ENCODE results near the gene CDH15. TPM values are rescaled to one million over a fixed set of nuclear protein-coding genes. Genes with fewer than 3 reads are reported as not detected.
A peak's percentile ranks its signal among the peaks of the same experiment; 100 is the strongest.
"Not testable (repeated sequence)": the region's sequence is repeated elsewhere in the genome, so short reads cannot be mapped to it uniquely, and the experiment has no call there.

The CDH15 gene
- total RNA-seq, 1 experiment from 2014 or later: not detected

- DNase-seq (ENCODE audit: low spot score): no peak
Observed at GRCh38 chr16:89155851-89156739, 15.5 kb upstream of the CDH15 start.

- DNase-seq (ENCODE audit: low spot score): no peak
Observed at GRCh38 chr16:89156740-89157645, 14.6 kb upstream of the CDH15 start.

GRCh38 chr16:89157778-89158177 is 13.8 kb upstream of the CDH15 start:
- DNase-seq (ENCODE audit: low spot score): no peak

GRCh38 chr16:89159066-89159849 is 12.3 kb upstream of the CDH15 start:
- DNase-seq (ENCODE audit: low spot score): no peak

- no peak for DNase-seq (ENCODE audit: low spot score)
Observed at GRCh38 chr16:89159850-89160354, 11.6 kb upstream of the CDH15 start.

GRCh38 chr16:89160977-89161701 is 10.4 kb upstream of the CDH15 start:
- DNase-seq (ENCODE audit: low spot score): no peak

- DNase-seq (ENCODE audit: low spot score): no peak
Observed at GRCh38 chr16:89161763-89162713, 9.5 kb upstream of the CDH15 start.

GRCh38 chr16:89163297-89163696 is 8.3 kb upstream of the CDH15 start:
- DNase-seq (ENCODE audit: low spot score): no peak

GRCh38 chr16:89164436-89164835 is 7.1 kb upstream of the CDH15 start:
- no peak for DNase-seq (ENCODE audit: low spot score)

- DNase-seq (ENCODE audit: low spot score): no peak
Observed at GRCh38 chr16:89164847-89165680, 6.5 kb upstream of the CDH15 start.

GRCh38 chr16:89165681-89165979 is 5.9 kb upstream of the CDH15 start:
- DNase-seq (ENCODE audit: low spot score): not testable (repeated sequence)

GRCh38 chr16:89166696-89167424 is 4.7 kb upstream of the CDH15 start:
- DNase-seq (ENCODE audit: low spot score): no peak

GRCh38 chr16:89167425-89167941 is 4.1 kb upstream of the CDH15 start:
- DNase-seq (ENCODE audit: low spot score): peak; percentile 90

GRCh38 chr16:89168381-89169189 is 3.0 kb upstream of the CDH15 start:
- DNase-seq (ENCODE audit: low spot score): no peak

GRCh38 chr16:89169778-89170177 is 1.8 kb upstream of the CDH15 start:
- DNase-seq (ENCODE audit: low spot score): no peak

GRCh38 chr16:89170346-89171215 is 967 bp upstream of the CDH15 start:
- peak; percentile 47 for DNase-seq (ENCODE audit: low spot score)

Data from HT-29 (cell line).